OCI-LY7 (cell line): ENCODE results near the gene PARD3.

Source experiments
- CTCF ChIP-seq: fragments of 200-600 bp; sonication (generic); conservative IDR thresholded peaks from 2 replicates; pipeline ENCODE4 v1.5.1; 2014; ENCODE audit warnings: mild to moderate bottlenecking, antibody characterized with exemption, low read length, moderate library complexity, mixed read lengths
- EZH2phosphoT487 ChIP-seq: fragments of 200-600 bp; sonication (generic); IDR thresholded peaks from 2 replicates; pipeline ENCODE4 v1.6.1; 2018; ENCODE audit warnings: low read depth, borderline replicate concordance, mild to moderate bottlenecking, mixed run types, antibody characterized with exemption, low read length, moderate library complexity, mixed read lengths

GRCh38 chr10:34280599-34281374 lies 534.3 kb downstream of the PARD3 start:
- TF ChIP-seq CTCF (peak; percentile 42), EZH2phosphoT487 (no peak)
